Progenitor cell of endocrine pancreas (in vitro differentiated cells): ENCODE measurements around the gene LRRN1. TPM values are rescaled to one million over a fixed set of nuclear protein-coding genes. Genes with fewer than 3 reads are reported as not detected.
A peak's percentile ranks its signal among the peaks of the same experiment; 100 is the strongest.

Experiments
- DNase-seq: peaks from one replicate; pipeline ENCODE4 v3.0.0; 2021; ENCODE audit warnings: low spot score; ENCODE audit not compliant: unreplicated experiment
- H3K27ac Mint-ChIP-seq: 2 replicates; pipeline ENCODE4 v1.8.0; 2021; ENCODE audit warnings: mild to moderate bottlenecking, moderate library complexity, mixed read lengths
- H3K27me3 Mint-ChIP-seq: 2 replicates; pipeline ENCODE4 v1.8.0; 2021; ENCODE audit warnings: mixed read lengths
- H3K36me3 Mint-ChIP-seq: 2 replicates; pipeline ENCODE4 v1.8.0; 2022; ENCODE audit warnings: mixed read lengths; ENCODE audit not compliant: insufficient read depth
- H3K4me1 Mint-ChIP-seq: 2 replicates; pipeline ENCODE4 v1.8.0; 2021; ENCODE audit warnings: low read depth, mixed read lengths
- H3K4me3 Mint-ChIP-seq: 2 replicates; pipeline ENCODE4 v1.8.0; 2021; ENCODE audit warnings: low read depth, mild to moderate bottlenecking, moderate library complexity, mixed read lengths
- H3K9me3 Mint-ChIP-seq: 2 replicates; pipeline ENCODE4 v1.8.0; 2021; ENCODE audit warnings: low read depth, mixed read lengths
- CTCF ChIP-seq: fragments of 200-600 bp; sonication (generic); IDR thresholded peaks from one replicate; pipeline ENCODE4 v1.5.0; 2021; ENCODE audit warnings: antibody characterized with exemption, mild to moderate bottlenecking; ENCODE audit not compliant: unreplicated experiment
- total RNA-seq: library from RNA; stranded (reverse); gene quantifications from 2 replicates; pipeline ENCODE4 v1.2.1, GENCODE V29; 2021

LRRN1 gene
- total RNA-seq, 1 donor from 2014 or later, result 222 TPM

GRCh38 chr3:3798631-3799113 lies 559 bp upstream of the LRRN1 start:
- H3K9me3 Mint-ChIP-seq, result no peaks in the 10 kb centered on the region
- peak overlapping the region; percentile 96 for H3K27ac Mint-ChIP-seq
- peaks cover 18% of the 10 kb centered on the region for H3K4me1 Mint-ChIP-seq
- no peak for TF ChIP-seq CTCF
- H3K4me3 Mint-ChIP-seq, result peak overlapping the region; percentile 96
- peaks cover 7% of the 10 kb centered on the region for H3K27me3 Mint-ChIP-seq
- peak; percentile 38 for DNase-seq
- no peaks in the 10 kb centered on the region for H3K36me3 Mint-ChIP-seq

- DNase-seq, result peak; percentile 26
- Mint-ChIP-seq H3K4me1 (peaks cover 25% of the 10 kb centered on the region), H3K27ac (peak overlapping the region; percentile 94), H3K4me3 (peak overlapping the region; percentile 81), H3K27me3 (peaks cover 7% of the 10 kb centered on the region), H3K36me3 (no peaks in the 10 kb centered on the region), H3K9me3 (no peaks in the 10 kb centered on the region)
- no peak for TF ChIP-seq CTCF
Observed at GRCh38 chr3:3800080-3800455, 837 bp downstream of the LRRN1 start.

- DNase-seq, result peak; percentile 30
- peak overlapping the region; percentile 94 for H3K27ac Mint-ChIP-seq
- no peak for TF ChIP-seq CTCF
- peaks cover 4% of the 10 kb centered on the region for H3K36me3 Mint-ChIP-seq
- H3K4me1 Mint-ChIP-seq, result peaks cover 25% of the 10 kb centered on the region
- H3K4me3 Mint-ChIP-seq, result peak overlapping the region; percentile 81
- peaks cover 7% of the 10 kb centered on the region for H3K27me3 Mint-ChIP-seq
- H3K9me3 Mint-ChIP-seq, result no peaks in the 10 kb centered on the region
Observed at GRCh38 chr3:3800685-3801493, 1.7 kb downstream of the LRRN1 start.

GRCh38 chr3:3801494-3801841 lies 2.2 kb downstream of the LRRN1 start:
- Mint-ChIP-seq H3K4me1 (peaks cover 30% of the 10 kb centered on the region), H3K36me3 (peaks cover 8% of the 10 kb centered on the region), H3K4me3 (peak overlapping the region; percentile 81), H3K9me3 (no peaks in the 10 kb centered on the region), H3K27me3 (peaks cover 7% of the 10 kb centered on the region), H3K27ac (peak overlapping the region; percentile 89)
- DNase-seq, result no peak
- TF ChIP-seq CTCF, result no peak

GRCh38 chr3:3802046-3802445 lies 2.8 kb downstream of the LRRN1 start:
- TF ChIP-seq CTCF, result no peak
- Mint-ChIP-seq H3K27me3 (peaks cover 5% of the 10 kb centered on the region), H3K36me3 (peaks cover 10% of the 10 kb centered on the region), H3K27ac (peak overlapping the region; percentile 89), H3K4me3 (peak overlapping the region; percentile 81), H3K4me1 (peaks cover 30% of the 10 kb centered on the region), H3K9me3 (no peaks in the 10 kb centered on the region)
- no peak for DNase-seq
